GM19328 (cell line): ENCODE results near the gene NFATC3.

Experiments used
- ATAC-seq: cut with Tn5 transposase; IDR thresholded peaks from one replicate; pipeline ENCODE4 v1.9.1; 2021; ENCODE audit warnings: mild to moderate bottlenecking, moderate library complexity; ENCODE audit not compliant: unreplicated experiment

NFATC3 gene

GRCh38 chr16:68085259-68086071 is at the start of gene NFATC3:
NFATC3 (plus strand) TSS chr16:68085370; CDS start chr16:68085682, 312 bp downstream.
- peak; percentile 64 for ATAC-seq

- no peak for ATAC-seq
These were observed 47.2 kb upstream of the NFATC3 start for GRCh38 chr16:68037841-68038597.

GRCh38 chr16:68040506-68041288 is 44.5 kb upstream of the NFATC3 start:
- ATAC-seq = peak; percentile 55

- no peak for ATAC-seq
These were observed 43.4 kb upstream of the NFATC3 start for GRCh38 chr16:68041783-68042182.

- ATAC-seq = no peak
These were observed 39.1 kb upstream of the NFATC3 start for GRCh38 chr16:68046106-68046505.

GRCh38 chr16:68047987-68048386 is 37.2 kb upstream of the NFATC3 start:
- no peak for ATAC-seq

GRCh38 chr16:68049449-68049848 is 35.7 kb upstream of the NFATC3 start:
- no peak for ATAC-seq

- no peak for ATAC-seq
These were observed 29.8 kb upstream of the NFATC3 start for GRCh38 chr16:68055395-68055794.

GRCh38 chr16:68059804-68060203 is 25.4 kb upstream of the NFATC3 start:
- no peak for ATAC-seq

- no peak for ATAC-seq
These were observed 23.8 kb upstream of the NFATC3 start for GRCh38 chr16:68061396-68061795.

- ATAC-seq = no peak
These were observed 22.2 kb upstream of the NFATC3 start for GRCh38 chr16:68062910-68063393.

GRCh38 chr16:68064791-68065365 is 20.3 kb upstream of the NFATC3 start:
- ATAC-seq = no peak

- no peak for ATAC-seq
These were observed 19.4 kb upstream of the NFATC3 start for GRCh38 chr16:68065716-68066305.

GRCh38 chr16:68066763-68067162 is 18.4 kb upstream of the NFATC3 start:
- ATAC-seq = no peak

- ATAC-seq = no peak
These were observed 16.2 kb upstream of the NFATC3 start for GRCh38 chr16:68068926-68069325.

GRCh38 chr16:68069511-68070248 is 15.5 kb upstream of the NFATC3 start:
- no peak for ATAC-seq

- no peak for ATAC-seq
These were observed 14.9 kb upstream of the NFATC3 start for GRCh38 chr16:68070249-68070730.

- ATAC-seq = no peak
These were observed 14.2 kb upstream of the NFATC3 start for GRCh38 chr16:68070806-68071517.

GRCh38 chr16:68071518-68071901 is 13.7 kb upstream of the NFATC3 start:
- ATAC-seq = no peak
